ENCODE results near the gene TRIM44. TPM values are rescaled to one million over a fixed set of nuclear protein-coding genes. Genes with fewer than 3 reads are reported as not detected.

TRIM44 gene
- total RNA-seq, 1 donor from 2014 or later, result 16.2 TPM

Other genes with a start within 250 kb of the TRIM44 start
- gene SLC1A2, start 243.2 kb upstream of the TRIM44 start, total RNA-seq, result 192 TPM
- gene PAMR1, start 137.2 kb upstream of the TRIM44 start, total RNA-seq, result 2.0 TPM
- 30.2 TPM for gene FJX1, start 44.3 kb upstream of the TRIM44 start, total RNA-seq